Measurements from ENCODE around the gene NAT14.
"Not testable (repeated sequence)": the region's sequence is repeated elsewhere in the genome, so short reads cannot be mapped to it uniquely, and the experiment has no call there.

The NAT14 gene

DNA sequence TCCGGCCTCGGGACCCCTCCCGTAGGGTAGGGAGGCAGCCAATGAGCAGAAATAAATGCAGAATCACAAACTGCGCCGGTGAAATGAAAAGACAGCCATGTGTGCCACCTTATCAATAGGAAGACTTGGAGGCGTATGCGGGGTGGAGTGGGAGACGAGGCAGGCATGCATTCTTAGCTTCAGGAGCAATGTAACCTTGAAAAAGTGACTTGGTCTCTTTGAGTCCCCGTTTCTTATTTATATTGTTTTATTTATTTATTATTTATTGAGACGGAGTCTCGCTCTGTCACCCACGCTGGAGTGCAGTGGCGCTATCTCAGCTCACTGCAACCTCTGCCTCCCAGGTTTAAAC is 19.2 kb downstream of the NAT14 start:
- no peak for DNase-seq

DNA sequence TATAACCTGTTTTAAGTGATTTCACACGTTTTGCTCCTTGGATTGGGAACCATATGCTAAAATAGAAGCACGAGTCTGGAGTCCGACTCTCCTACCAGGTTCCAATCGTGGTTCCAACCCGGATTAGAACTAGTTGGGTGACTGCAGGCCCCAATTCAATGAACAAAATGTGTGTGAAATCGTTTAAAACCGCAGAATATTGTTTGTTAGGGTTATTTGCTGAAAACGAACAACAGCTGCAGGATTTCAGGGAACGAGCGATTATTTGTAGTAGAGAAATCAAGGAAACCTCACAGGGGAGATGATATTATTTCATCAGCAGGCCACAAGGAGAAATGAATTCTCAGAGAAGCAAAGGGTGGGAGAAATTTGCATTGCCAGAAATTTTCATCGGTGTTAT is 20.0 kb downstream of the NAT14 start:
- DNase-seq, result no peak

DNA sequence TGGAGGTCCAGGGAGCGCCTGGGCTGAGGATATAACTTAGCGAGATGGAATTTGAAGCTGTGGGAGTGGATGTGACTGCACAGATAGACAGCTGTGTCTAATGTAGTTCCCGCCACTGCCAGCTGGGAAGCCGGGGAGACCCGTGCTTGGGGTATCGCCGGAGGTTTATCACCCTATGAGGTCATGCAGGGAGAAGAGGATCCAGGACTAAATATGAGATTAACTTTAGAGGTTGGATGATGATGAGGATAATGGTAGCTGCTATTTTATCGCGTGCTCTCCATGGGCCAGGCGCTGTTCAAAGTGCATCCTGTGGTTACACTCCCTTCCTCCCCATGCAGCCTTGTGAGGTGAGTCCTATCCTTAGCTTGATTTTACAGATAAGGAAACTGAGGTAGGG is 23.1 kb downstream of the NAT14 start:
- DNase-seq, result no peak

DNA sequence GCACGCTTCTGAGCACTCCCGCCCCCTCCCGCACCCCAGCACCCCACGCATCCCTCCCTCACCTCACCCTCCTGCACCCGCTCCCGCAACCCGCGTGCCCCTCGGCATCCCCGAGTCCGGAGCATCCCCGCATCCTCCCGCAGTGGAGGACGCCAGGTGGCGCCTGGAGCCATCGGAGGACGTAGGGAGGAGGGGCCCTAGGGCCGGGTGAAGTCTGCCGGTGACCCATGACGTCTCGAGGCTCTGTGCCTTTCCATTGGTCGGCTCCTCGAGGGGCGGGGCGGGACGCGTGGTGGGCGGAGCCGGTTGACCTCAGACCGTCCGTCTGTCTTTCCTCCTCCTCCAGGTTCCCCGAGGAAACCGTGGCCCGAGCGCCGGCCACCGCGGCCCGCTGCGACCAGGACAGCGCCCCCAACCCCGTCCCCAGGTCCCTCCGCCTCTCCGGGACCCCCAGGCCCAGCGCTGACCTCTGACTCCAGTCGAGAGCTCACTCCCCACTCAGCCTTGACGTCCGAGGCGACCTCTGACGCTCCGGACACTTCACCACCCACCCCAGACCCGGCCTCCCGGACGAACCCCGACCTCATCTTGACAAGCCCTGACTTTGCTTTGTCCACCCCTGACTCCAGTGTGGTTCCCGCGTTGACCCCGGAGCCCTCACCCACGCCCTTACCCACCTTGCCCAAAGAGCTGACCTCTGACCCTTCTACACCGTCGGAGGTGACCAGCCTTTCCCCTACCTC is 32.1 kb downstream of the NAT14 start:
- DNase-seq, result peak; percentile 97 to 98

DNA sequence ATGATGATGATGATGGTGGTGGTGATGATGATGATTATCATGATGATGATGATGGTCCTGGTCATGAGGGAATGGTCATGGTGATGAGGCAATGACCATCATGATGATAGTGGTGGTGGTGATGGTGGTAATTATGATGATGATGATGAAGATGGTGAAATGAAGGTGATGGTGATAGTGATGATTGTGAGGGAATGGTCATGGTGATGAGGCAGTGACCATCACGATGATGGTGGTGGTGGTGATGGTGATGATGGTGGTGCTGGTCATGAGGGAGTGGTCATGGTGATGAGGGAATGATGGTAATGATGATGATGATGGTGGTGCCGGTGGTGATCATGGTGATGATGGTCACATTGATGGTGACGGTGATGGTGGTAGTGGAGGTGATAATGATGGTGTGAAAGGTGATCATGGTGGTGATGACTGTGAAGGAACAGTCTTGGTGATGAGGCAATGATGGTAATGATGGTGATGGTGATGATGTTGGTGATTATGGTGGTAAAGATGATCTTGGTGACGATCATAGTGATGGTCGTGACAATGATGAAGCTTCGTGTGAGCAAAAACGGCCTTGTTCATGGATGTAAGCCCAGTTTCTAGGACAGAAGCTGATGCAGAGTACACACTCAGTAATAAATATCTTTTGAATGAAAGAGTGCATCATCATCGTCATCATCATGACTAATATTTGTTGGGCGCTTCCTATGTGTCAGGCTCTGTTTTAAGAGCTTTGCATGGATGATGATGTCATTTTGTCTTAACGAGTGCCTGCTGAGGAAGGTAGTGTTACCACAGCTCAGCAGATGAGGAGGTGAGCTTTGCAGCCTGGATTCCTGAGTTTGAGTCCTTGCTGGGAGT is 34.7 kb downstream of the NAT14 start:
- peak; percentile 24 to 49 for DNase-seq

DNA sequence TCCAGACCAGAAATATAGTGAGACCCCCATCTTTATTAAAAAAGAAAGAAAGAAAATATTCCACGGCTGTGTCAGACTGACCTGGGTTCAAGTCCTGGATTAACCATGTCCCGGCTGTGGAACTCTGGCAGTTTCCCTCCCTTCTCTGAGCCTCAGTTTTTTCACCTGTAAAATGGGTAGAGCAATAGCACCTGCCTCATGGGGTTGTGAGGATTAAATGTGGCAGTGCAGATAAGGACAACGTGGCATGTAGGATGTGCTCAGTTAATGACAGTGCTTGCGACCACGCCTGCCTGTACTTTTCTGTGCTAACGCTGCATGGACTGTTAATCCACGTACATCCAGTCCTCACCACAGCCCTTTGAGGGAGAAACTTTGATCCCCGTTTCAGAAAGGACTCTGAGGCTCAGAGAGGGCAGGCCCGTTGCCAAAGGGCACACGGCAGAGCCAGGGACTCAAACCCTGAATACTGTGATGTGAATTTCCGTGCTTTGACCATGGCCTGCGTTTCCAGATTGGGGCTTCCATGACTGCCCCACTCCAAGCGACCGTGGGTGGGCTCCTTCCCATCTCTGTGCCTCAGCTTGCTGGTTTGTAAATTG is 35.8 kb downstream of the NAT14 start:
- no peak for DNase-seq

DNA sequence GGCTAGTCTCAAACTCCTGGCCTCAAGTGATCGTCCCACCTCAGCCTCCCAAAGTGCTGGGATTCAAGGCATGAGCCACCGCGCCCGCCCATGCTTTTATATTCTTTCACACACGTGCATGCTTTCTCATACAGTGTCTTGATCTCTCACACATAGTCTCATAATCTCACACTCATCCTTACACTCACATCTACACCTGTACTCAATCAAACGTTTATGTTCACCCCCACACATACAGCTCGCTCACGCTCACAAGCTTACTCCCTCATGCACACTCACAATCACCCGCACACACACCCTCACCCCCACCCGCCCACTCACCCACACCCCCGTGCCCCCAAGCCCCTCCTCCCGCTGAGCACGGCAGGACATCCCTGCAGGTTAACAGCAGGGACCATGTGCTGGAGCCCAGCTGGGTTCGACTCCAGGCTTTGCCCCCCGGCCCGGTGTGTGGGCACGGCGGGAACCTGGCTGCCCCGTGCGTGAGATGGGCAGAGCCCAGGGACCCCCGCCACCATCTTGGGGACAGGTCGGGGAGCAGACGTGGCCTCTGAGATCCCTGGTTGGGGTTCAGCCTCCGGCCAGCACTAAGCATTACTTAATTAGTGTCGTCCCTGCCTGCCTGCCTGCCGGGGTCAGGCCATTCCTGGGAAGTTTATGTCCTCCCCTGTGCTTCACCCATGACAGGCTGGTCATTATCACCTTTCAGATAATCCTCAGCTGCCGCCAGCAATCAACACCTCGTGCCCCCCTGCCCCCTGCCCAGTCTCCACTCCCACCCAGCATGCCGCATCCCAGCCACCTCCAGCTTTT is 40.5 kb downstream of the NAT14 start:
- DNase-seq, result no peak

DNA sequence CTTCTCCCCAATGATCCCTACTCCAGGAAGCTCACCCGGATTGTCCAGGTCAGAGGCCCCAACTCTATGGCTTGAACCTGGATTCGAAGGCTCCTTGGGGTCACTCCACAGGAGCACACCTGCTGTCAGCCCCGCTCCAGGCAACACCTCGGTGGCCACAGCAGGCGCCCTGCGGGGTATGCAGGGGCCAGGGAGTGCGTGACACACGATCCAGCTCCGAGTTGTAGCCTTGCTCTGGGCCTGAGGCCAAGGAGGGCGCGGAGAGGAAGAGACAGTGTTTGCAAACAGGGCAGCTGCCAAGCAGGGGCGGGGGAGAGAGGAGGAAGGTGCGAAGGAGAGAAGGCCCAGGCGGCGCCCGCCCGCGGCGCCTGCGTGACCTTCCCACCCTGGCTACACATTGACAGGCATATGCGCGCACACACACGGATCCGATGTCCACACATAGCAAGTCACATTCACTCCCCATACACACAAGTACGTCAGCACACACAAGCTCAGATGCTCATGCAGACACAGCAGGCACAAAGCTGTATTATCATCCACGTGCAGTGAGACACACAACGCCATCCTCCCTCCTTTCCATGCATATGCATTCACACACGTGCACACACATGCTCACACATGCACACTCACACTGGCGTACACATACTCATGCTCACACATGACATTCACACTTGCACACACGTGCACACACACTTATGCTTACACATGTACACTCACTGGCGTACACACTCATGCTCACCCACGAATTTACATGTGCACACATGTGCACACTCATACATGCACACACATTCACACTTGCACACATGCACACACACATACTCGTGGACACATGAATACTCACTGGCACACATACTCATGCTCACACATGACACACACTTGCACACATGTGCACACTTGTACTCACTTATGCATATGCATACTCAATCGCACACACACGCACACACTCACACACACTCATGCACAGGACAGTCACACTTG is 41.5 kb downstream of the NAT14 start:
- peak; percentile 24 to 52 for DNase-seq

DNA sequence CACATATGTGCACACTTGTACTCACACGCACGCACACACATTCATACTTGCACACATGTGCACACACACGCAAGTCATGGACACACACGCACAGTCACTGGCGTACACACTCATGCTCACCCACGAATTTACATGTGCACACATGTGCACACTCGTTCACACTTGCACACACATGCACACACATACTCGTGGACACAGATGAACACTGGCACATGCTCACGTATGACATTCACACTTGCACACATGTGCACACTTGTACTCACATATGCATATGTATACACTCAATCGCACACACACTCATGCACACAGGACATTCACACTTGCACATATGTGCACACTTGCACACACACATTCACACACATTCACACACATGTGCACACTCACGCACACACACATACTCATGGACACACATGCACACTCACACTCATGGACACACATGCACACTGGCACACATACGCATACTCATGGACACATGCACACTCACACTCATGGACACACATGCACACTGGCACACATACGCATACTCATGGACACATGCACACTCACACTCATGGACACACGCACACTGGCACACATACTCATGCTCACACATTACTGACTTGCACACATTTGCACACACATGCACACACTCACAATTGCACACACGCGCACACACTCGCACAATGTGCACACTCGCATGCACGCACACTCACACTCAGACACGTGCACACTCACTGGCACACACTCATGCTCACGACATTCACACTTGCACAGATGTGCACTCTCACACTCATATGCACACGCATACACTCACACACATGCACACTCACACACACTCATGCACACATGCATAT is 42.4 kb downstream of the NAT14 start:
- DNase-seq, result no peak

DNA sequence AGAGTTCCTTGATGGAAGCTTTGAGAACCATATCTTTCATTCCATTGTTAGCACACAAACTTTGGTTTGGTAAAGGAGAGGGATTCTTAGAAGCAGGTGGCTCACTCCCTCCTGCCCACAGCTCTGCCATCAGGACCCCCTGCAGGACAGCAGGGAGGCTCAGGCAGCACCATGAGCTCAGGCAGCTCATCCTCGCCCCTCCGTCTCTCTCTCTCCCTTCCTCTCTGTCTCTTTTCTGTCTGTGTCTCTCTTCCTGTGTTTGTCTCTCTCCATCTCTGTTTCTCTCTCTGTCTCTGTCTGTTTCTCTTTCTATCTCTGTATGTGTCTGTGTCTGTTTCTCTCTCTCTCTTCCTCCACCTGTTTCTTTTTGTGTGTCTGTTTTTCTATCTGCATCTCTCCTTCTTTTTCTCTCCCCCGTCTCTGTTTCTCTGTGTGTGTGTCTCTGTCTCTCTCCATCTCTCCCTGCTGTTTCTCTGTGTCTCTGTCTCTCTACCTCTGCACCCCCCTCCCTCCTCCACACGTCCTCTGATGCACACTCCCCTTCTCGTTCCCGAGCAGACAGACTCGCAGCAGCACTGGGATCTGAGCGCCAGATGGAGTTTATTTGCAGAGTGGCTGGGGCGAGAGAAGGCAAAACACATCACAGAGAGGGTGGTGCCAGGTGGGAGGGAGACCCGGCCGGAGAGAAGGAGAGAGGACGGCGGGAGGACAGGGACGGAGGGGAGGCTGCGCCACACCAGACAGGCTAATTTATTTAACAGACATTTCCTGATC is 43.2 kb downstream of the NAT14 start:
- DNase-seq, result no peak

DNA sequence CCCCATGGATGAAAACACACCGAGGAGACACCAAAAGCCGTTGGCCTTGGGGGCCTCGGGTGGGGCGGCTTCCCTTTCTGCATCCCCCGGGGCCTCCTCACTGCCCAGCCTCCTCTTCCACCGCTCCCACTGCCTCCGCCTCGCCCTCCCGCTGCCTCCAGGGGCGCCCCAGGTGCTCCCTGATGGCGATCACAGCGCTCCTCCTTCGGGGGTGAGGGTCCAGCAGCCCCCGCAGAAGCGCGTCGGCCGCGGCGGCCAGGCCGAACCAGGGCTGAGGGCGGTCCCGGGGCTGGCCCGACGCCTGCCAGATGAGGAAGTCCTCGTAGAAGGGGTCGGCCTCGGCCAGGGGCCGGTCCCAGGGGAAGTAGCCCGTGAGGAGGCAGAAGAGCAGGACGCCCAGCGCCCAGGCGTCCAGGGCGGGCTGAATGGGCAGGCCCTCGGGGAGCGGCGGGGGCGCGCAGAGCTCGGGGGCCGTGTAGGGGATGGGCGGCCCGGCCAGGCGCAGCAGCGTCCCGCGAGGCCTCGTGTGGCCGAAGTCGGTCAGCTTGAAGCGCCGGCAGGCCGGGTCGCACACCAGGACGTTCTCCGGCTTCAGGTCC is 44.7 kb downstream of the NAT14 start:
- DNase-seq, result no peak

DNA sequence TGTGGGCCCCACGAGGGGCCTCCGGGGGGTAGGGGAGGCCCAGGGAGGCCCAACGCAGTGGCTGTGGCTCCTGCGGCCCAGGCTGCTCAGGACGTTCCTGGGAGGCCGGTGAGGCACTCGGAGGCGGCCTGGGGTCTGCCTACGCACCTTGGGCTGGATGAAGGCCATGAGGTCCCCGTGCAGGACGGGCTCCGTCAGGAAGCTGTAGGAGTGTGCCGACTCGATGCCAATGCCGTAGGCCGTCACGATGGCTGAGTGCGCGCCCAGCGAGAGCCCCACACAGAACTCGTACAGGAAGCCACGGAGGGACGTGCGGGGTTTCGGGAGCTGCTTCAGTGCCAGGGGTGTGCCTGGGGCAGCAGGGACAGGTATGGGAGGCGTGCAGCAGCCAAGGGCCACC is 46.0 kb downstream of the NAT14 start:
- no peak for DNase-seq

DNA sequence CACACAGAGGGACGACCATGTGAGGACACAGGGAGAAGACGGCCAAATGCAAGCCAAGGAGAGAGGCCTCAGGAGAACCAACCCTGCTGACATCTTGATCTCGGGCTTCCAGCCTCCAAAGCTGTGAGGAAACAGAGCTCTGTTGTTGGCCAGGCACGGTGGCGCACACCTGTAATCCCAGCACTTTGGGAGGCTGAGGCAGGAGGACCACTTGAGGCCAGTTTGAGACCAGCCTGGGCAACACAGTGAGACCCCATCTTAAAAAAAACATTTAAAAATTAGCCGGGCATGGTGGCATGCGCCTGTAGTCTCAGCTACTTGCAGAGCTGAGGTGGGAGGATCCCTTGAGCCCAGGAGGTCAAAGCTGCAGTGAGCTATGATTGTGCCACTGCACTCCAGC is 49.3 kb downstream of the NAT14 start:
- not testable (repeated sequence) for DNase-seq

DNA sequence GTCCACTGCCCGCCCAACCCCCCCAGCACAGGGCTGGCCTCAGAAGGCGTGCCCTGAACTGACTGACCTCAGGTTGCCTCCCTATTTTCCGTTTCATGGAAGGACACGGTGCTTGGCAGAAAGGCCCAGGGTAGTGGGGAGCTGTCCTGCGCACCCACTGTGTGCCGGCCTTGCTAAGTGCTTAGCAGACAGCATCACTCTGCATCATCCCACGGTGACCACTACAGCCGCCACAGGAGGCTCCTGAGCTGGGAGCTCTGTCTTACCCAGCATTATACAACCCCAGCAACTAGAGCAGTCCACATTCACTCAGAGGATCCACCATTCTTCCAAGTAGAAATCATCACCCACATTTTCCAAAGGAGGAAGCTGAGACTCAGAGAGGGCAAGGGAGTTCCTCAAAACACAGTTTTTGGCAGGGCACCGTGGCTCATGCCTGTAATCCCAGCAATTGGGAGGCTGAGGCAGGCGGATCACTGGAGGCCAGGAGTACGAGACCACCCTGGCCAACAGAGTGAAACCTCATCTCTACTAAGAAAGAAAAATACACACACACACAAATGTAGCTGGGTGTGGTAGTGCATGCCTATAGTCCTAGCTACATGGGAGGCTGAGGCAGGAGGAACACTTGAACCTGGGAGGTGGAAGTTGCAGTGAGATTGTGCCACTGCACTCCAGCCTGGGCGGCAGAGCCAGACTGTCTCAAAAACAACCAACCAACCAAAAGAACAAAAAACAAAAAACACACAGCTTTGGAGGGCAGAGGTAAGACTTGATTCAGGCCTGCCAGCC is 50.4 kb downstream of the NAT14 start:
- DNase-seq, result peak; percentile 63 to 68

DNA sequence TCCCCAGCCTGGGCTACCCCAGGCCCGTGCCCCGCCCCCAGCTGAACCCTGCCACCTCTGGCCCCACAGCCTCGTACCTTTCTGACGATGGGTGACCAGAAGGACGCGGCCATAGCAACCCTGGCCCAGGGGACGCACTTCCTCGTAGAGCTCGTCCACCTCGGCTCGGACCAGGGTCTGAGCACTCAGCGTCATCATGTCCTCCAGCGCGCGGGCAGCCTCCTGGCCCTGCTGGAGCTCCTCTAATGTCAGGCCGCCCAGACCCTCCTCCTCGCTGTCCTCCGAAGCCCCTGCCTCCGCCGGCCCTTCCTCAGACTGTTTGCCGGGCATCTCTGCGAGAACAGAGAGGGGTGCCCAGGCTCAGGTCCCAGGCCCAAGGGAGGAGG is 51.0 kb downstream of the NAT14 start:
- DNase-seq, result no peak

DNA sequence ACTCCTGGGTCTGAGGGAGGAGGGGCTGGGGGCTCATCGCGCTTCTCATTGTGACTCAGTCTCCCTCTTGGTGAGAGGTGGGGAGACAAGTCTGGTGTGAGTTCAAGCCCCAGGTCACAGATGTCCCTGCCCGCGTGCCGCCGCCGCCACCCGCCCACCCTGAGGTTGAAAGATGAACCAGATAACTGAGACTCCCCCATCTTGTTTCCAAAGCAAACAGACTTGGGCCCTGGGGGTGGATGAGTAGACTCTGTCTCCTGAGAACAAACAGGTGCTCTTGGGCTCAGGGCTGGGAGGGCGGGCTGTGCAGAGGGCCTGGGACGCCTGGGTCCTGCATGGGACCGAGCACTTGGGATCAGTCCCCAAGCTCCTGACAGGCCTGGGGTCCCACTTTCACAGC is 51.4 kb downstream of the NAT14 start:
- no peak for DNase-seq
